Esophagus mucosa (tissue), 1 donor: ENCODE results near the gene BARX2. TPM values are rescaled to one million over a fixed set of nuclear protein-coding genes. Genes with fewer than 3 reads are reported as not detected.

Experiments
- ATAC-seq: fragments of 200-7000 bp; cut with Tn5 transposase; one replicate; pipeline ENCODE4 v1.9.1; 2020
- total RNA-seq: library from RNA; stranded (reverse); gene quantifications from one replicate; pipeline ENCODE4 v1.2.4, GENCODE V29; 2023
- donor health status: DM: yes; HTN: yes; CAD: no.

The BARX2 gene
- total RNA-seq, 1 donor from 2014 or later, result 92.8 TPM

DNA sequence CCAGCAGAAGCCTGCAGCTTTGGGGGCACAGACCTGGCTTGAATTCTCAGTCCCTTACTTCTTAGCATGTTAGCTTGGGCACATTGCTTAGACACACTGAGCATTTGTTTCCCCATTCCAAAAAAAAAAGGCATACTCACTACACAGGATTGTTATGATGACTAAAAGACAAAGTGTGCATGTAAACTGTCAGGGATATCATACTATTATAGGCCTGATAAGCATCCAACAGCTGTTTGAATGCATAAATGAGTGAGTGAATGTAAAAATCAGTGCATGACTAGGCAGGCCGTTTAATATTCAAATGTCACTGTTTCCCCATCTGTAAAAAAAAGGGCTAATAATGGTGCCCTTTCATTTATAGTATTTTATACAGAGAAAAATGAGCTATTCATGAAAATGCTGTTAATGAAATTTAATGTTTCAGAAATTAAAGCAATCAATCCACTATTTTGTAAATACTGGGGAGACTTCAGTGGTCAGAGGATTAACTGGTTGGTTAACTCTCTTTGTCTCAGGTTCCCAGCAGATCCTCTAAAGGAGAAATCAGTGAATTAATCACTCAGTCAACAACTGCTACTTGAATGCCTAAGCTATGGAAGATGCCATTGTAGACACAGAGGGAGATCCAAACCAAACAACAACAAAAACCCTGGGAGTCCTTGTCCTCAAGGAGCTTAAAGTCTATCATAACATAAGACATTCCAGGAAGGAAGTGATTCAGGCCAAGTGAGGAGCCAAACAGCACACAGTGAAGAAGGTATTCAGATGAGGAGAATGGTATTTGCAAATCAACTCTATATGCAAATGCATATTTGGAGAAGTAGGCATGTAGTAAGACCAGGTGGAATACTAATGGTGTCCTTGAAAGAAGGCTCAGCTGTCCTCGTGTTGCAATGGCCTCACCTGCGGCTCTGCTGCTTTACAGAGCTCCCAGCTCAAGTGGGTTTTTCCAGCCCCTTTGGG is 26.8 kb downstream of the BARX2 start:
- peak; percentile 35 for ATAC-seq

DNA sequence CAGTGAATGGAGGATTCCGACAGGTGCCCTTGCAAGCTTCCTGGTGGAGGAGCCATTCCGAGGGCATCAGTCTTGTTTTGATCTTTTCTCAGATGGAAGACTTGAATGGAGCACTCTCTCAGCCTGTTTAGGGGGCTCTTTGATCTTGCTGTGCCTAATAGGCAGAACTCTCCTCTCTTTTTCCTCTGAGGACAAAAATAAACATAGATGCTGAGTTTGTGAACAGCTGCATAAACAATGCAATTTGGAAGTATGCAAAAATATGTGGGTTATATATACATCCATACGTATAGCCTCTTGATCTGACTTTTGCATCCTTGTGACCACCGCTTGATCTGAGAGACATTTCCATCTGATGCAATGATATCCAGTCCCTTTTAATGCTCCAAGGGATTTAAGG is 29.1 kb downstream of the BARX2 start:
- ATAC-seq, result no peak

DNA sequence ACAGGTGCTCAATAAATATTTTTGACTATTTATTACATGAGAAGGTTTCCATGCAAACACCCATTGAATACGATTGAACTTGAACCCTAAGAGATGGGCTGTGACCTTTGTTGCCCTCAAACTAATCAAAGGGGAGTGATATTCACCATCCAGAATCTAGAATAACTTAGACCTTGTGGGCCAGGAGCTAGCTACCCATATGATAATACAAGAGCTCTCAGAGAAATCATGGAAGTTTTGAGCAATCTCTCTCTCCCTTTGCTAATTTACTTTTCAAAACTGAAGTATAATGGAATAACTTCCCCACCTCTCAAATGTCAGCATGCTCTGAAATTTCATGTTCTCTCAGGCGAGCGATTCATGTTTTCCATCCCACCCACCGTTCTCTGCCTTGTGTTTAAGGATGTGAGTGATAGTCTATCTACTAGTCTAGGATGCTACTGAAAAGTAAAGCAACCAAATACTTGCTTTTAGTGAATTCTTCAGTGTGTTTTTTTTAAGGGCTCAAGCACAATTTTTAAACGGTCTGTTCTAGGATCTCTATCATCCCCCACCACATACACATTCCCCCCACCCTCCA is 33.3 kb downstream of the BARX2 start:
- ATAC-seq, result no peak

DNA sequence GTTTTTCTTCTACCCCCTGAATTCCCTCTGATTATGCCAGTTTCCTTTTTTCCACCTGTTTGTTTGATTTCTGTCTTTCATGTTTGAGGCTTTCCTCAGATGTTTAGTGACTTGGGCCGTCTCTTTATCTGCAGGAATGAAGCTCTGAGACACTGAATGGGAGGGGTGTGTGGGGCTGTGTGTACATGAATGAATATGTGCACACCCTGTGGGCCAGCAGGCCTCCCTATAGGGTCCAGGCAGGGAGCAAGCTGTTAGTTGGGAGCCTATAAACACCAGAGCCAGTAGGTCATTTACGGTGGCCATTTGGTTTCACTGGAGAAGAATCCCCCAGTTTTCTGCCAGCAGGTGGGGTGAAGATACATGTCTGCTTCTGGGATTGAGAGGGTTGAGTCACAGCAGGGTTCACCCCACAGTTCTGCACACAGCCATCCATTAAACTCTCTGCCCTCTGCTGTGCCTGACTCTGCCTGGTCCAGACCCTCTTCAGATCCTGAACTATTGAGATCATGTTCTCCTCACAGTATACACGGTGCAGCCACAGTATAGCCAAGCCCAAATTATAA is 34.8 kb downstream of the BARX2 start:
- peak; percentile 30 for ATAC-seq

DNA sequence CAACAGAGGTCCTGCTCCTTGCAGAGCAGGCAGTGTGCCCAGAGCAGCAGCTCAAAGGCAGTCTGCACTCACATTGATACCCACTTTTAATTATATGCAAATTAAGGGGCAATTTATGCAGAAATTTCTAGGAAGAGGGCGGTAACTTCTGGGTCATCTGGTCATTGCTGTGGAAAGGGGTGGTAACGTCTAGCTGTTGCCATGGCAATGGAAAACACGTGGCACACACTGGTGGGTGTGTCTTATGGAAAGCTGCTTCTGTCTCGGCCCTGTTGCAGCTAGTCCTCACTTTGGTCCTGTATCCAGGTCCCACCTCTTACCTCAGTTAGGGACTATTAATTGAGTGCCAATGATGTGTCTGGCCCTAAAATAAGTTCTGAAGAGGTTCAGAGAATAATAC is 36.8 kb downstream of the BARX2 start:
- no peak for ATAC-seq

DNA sequence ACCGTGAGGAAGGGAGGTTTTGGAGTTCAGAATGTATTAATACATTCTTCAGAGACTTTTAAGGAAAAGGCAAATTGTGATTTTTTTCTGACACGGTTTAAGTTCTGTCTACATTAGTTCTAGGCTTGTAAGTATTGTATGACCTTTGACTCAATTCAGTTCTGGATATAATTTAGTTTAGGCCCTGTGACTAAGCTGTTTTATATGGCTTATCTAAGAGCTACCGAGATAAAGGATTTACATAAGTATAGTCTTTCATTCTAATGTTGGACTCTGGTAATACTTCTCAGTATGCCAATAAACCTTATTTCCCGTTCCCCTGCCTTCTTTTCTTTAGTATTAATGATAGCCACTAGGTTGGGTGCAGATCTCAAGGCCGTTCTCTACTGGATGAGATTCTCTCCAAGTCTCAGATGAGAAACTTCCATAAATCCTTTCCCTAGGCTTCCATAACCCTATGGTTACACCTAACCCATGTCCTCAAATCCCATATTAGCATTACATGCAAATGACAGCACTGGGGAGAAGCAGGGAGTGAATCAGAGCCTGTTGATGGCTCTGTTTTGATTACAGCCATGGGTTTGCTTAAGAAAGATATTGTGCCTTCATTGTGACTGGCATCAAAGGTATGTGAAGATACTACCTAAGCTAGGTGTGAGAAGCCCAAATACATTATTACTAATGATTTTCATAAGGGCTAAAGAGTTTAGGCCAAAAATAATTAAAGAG is 38.7 kb downstream of the BARX2 start:
- no peak for ATAC-seq

DNA sequence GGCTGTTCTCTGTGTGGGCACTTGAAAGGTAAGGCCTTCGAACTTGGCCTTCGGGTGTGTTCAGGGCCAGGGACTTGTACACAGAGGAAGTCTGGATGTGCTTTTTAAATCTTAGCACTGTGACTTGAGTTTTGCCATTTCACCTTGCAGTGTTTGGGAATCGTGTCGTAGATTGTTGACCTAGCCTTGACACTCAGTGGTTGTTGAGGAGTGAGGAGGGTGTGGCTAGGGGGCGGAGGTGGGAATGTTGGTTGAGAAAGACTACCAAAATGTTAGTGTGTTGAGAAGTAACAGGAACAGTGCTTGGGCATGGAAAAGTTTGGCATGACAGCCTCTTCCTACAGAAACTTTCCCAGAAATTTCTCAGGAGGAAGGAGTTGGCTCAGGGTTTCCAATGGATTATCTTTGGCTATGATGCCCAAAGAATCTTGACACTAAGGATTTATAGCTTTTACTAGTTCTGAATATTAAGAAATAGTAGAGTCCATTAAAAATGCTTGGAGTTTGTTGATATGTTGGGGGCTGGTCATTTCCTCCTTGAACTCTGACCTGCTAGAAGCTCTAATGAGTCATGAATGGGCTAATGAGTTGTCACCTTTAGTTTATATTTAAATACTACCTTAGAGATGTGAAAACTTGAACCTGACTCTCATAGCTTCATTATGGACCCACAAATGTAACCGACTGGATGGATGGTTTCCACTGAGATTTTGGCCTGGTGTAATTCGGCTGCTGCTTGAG is 40.6 kb downstream of the BARX2 start:
- peak; percentile 30 for ATAC-seq

DNA sequence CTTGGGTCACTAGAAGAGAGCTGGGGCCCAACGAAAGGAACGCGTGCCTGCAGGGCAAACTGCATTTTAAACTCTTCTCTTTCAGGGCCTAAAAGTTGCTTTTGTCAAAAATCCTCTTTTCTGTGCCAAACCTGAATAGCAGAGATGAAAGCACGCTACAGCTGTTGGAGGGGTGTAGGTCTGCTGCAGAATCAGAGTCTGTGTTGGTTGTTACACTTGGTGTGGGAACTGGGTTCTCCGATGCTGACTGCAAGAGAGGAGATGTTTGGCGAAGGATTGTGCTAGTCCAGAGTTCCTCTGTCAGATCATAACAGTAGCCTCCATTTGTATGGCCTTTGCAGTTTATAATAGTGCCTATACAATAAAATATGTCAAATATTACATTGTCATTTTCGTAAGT is 41.8 kb downstream of the BARX2 start:
- ATAC-seq, result no peak

DNA sequence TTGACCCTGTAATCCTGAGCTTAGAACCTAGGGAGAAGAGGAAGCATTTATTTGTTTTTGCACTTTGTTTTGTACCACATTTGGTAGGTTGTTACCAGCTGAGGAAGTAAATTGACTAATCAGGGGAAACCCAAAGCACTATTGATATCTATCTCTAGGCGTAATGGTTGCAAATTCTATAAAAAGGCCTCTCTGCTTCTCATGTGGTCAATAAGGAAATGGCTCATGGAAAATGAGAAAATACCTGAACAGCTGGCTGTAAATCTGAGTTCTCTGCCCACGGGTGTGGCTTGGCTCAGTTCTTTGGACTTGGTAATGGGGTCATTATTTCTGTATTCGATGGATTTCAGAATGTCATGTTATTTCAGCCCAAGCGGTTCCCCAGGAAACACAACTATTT is 42.4 kb downstream of the BARX2 start:
- no peak for ATAC-seq

DNA sequence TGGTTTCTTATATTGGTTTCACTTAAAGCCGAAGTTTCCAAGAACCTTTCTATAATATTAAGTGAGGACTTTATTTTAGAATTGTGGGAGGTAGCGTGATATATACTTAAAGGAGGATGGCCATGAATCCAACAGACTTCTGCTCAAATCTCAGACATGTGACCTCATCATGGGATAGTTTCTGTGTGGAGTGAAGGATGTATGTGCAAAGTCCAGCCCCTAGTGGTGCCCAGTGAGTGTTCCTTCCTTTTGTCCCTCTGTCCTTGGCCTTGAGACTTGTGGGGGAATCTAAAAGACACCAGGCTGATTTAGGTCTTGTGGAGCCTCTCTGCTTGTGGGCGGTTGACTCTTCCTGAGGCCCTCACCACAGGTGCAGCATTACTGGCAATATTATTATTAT is 43.7 kb downstream of the BARX2 start:
- no peak for ATAC-seq

DNA sequence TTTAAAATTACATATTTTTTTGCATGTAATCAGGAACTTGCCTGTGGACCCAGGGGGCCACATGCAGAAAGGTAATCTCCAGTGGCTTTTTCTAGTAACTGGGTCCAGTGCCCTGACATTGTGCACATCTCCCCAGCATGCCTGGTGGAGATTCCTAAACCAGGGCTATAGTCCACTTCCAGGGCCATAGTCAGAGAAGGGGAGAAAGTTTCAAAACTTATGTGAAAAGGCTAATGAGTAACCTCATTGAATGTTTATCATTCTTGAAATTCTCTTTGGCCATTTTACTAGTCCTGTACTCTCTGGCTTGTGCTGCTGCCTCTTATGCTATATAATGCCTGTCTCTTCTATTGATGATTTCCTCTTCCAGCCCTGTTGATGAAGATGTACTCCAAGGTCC is 47.8 kb downstream of the BARX2 start:
- ATAC-seq, result no peak

DNA sequence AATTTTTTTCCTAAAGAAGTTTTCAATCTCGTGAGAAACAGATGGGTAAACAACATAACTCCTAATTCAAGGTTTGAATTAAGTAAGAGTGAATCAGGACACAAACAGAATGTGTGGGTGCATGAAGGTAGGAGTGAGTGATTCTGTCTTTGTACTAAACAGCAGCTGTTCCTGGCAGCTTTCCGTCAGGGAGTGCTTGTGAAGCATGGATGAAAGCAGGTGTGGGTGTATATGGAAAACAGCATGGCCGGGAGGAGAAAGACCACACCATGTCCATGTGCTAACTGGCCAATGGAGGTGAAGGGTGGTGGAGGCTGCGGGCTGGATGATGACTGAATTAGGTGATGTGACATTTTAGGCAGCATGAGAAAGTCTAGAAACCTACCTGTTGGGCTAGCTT is 49.6 kb downstream of the BARX2 start:
- no peak for ATAC-seq

DNA sequence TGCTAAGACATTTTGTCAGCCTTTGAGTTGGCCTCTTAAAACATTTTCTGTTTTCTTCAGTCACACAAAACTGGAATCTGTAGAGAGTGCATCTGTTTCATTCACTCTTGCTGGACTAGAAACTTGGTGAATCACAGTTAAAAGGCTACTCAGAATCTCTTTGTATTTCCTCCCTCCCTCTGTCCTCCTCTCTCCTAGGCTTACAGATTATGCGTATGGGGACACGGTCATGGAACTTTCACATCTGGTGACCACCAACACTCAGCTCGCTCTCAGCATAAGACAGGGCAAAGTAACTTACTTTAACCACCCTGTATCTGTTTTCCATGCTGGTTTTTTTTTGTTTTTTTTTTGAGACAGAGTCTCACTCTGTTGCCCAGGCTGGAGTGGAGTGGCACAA is 50.4 kb downstream of the BARX2 start:
- ATAC-seq, result no peak

DNA sequence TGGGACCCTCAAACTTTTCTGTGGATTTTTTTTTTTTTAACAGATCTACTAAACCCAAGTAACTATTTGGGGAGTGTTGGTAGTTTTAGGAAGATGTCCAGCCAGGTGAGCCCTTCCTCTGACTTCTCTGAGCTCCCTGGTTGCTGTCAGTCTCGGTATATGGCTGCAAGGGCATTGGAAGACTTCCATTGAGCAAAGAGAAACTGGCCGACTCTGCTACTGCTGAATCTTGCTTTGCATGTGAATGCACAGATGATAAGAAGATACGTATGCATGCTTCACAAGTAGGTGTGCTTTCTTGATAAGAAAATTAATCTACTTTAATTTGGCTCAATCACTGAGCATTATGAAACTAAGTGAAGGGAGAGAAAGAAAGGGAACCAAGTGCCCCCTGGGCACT is 51.1 kb downstream of the BARX2 start:
- no peak for ATAC-seq

DNA sequence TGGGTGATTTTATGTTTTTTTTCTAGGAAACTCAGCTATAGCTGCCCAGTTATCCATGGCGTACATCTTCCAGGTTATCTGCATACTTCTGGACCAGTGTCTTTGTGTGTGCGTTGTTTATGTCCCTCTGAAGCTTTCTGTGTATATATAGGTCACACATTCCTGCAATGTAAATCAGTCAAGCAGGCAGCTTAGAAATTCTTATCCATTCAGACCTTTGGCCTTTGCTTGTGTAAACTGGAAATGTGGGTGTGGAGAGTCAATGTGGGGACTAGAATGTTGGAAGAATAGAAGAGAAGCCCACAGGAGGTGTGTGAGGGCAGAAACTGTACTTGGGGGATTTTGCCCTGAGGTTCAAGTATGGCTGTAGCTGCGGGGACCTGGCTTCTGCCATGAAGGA is 51.7 kb downstream of the BARX2 start:
- no peak for ATAC-seq

DNA sequence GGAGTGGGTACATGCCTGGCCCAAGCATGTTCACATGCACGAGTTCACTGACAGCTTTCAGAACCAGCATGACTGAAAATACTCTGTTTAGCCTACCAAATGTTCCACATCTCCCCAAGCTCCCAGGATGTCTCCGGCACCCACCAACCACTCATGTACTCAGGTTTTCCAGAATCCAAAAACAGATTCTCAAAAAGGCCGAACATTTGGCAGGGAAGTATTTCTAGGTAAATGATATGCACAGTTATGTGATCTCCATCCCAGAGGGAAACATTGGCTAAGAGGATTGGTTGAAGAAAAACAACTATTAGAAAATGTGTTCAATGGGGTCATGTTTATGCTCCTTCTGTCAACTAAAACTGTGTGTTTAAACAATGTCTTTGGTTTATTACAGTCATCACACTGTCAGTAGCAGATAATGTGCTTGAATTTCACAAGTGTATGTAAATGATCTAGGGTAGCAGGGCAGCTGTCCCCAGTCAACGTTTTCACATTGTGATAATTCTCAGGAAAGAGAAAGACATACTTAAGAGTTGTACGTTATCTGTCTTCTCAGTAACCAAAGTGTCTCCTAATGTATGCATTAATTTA is 52.3 kb downstream of the BARX2 start:
- ATAC-seq, result no peak

DNA sequence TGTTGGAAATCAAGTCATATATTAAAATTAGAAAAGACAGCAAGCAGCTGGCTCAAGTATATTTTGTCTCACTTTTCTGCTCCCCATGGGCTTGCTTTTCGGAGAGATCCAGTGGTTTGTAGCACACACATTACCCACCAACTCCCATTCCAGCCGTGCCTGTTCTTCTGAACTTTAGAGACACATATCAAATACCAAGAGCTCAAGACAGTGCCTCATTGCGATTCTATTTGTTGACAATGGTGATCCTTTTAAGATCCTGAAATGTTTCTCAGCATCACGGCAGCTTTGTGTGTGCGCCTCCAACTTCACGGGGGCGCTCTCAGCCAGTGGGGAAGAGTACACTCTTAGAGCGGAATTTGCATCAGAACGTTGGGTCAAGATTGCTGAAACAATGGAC is 52.9 kb downstream of the BARX2 start:
- no peak for ATAC-seq

DNA sequence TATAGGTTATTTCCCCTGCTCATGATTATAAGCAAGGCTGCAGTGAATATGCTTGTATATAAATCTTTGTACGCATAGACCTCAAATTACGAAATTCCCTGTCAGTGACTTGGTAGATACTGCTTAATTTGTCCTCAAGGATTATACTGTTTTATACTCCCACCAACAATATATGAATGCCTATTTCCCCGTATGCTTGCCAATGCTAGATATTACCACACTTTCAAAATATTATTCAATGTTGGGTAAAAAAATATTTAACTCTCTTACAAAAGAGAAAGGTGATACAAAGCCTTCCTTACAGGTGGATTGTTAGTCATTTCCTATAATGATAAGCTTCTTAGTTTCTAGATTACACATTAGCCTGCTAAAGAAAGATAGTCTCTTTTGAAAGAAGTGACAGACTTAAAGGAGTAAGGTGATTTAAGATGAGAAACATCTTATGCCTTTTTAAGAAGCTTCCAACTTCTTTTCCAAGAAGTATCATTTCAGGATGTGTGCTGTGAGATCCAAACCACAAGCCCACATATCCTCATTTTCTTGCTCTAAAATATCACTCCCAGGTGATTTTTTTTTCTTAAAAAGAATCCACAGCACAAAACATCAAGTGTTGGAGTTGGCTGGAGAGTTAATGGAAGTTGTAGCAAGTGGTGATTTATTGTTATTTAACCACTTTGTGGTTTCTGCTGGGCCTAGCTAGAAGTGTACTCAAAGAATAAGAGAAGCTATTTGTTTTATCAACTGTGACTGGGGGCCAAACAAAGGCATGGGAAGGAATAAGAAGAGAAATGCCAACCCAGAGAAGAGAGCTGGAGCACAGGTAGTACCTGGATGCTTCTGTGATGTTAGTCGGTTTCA is 59.2 kb downstream of the BARX2 start:
- ATAC-seq, result no peak

DNA sequence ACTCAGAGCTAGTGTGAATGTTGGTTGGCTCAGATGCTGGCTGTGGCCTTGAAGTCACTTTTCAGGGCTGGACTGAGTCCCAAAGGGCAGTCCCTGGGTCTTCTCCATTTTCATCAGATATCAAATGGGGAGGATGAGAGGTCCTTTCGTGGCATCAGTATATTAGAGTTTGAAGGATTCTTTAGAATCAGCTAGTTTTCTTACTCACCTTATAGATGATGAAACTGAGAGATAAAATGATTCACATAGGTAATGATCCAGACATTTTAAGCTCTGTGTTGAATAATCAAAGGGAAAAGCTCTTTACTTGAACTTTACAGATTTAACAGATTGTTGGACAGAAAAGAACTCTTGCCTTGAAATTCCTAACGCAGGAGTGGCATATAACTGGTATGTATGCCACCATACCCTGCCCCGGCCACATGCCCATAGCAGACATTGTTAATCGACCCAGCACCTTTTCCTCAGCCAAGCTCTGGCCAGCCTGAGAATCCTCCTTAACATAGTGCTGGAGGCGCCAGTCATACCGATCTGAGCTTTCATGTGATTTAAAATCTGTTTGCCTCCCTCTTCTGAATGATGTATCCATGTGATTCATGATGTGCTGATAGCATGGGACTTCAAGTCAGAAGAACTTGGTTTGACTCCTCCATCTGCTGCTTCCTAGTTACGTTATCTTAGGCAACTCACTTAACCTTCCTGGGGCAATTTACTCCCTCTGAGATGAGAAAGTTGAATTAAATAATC is 60.0 kb downstream of the BARX2 start:
- no peak for ATAC-seq

DNA sequence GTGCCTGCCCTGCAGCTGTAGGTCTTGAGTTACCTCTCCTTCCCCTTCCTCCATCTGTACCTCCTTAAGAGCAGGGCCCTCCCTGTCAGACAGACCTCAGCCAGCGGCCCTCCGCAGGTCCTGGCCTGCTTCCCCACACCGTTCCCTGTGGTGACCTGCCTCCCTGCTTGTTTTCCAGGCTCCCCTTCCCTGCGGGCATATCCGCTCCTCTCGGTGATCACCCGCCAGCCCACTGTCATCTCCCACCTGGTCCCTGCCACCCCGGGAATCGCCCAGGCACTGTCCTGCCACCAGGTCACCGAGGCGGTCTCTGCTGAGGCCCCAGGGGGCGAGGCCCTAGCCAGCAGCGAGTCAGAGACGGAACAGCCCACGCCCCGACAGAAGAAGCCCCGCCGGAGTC is 60.9 kb downstream of the BARX2 start:
- no peak for ATAC-seq
